Endothelial cell of umbilical vein (primary cell): ENCODE results near the gene CEBPB. TPM values are rescaled to one million over a fixed set of nuclear protein-coding genes. Genes with fewer than 3 reads are reported as not detected.

ENCODE experiments used
- BruUV-seq: library from RNA; stranded (reverse); fragments of 400-500 nt; replicated peaks from 2 replicates; lab custom pipeline; 2021; lab: Mats Ljungman, UMichigan
- CTCF ChIA-PET: fragments of 300-600, 350-600 bp; sonication (Branson Sonifier 250); formaldehyde crosslinking; loops from one replicate; lab custom pipeline; 2021; ENCODE audit warnings: antibody characterized with exemption, inconsistent platforms; lab: Charles Lee
- POLR2A ChIA-PET: fragments of 300-600, 350-600 bp; sonication (Branson Sonifier 250); formaldehyde crosslinking; loops from one replicate; lab custom pipeline; 2021; ENCODE audit warnings: antibody characterized with exemption, inconsistent platforms; lab: Charles Lee
- DNase-seq: peaks from one replicate; pipeline ENCODE4 v3.0.0-alpha.2; 2011; ENCODE audit warnings: low read depth, low spot score
- FAIRE-seq: peaks from 2 replicates; lab custom pipeline; 2011; peaks lifted over from hg19 to GRCh38; lab: Jason Lieb, UNC
- H2AFZ ChIP-seq: 2 replicates; pipeline ENCODE4 v1.6.0; 2012; ENCODE audit warnings: low read depth, low read length, control low read depth, inconsistent platforms
- H3K27ac ChIP-seq: 2 replicates; pipeline ENCODE4 v1.5.1; 2011; ENCODE audit warnings: low read depth, mild to moderate bottlenecking, control low read depth, low read length, moderate library complexity; ENCODE audit not compliant: insufficient read depth
- H3K27me3 ChIP-seq, 2 experiments: 2 replicates each; pipeline versions ENCODE4 v1.6.0 to v1.6.1; 2011; ENCODE audit warnings: low read length in 2 of 2, mixed read lengths in 1 of 2; ENCODE audit not compliant: control insufficient read depth in 2 of 2, insufficient read depth in 2 of 2
- H3K36me3 ChIP-seq, 2 experiments: 2 replicates in 1 of 2; 3 replicates in 1 of 2; pipeline ENCODE4 v1.5.1; 2011; ENCODE audit warnings: low read length in 2 of 2, mild to moderate bottlenecking in 1 of 2, moderate library complexity in 1 of 2; ENCODE audit not compliant: control insufficient read depth in 2 of 2, insufficient read depth in 2 of 2; ENCODE audit errors: extremely low read depth in 1 of 2
- H3K4me1 ChIP-seq: 3 replicates; pipeline ENCODE4 v1.5.1; 2011; ENCODE audit warnings: mild to moderate bottlenecking, low read length; ENCODE audit not compliant: control insufficient read depth, insufficient read depth; ENCODE audit errors: extremely low read depth
- H3K4me2 ChIP-seq: 2 replicates; pipeline ENCODE4 v1.6.1; 2011; ENCODE audit warnings: low read length, control low read depth, mixed read lengths; ENCODE audit not compliant: insufficient read depth
- H3K4me3 ChIP-seq, 3 experiments: fragments of 200-600 bp in 1 of 3; sonication (generic), shearing (Covaris generic) in 1 of 3; replicated peaks in 1 of 3; 2 replicates each; pipeline ENCODE4 v1.5.1; 2011 to 2016; ENCODE audit warnings: control low read depth in 3 of 3, low read length in 3 of 3, mild to moderate bottlenecking in 2 of 3, inconsistent platforms in 1 of 3, low read depth in 1 of 3, moderate library complexity in 1 of 3; ENCODE audit not compliant: insufficient read depth in 1 of 3
- H3K79me2 ChIP-seq: 2 replicates; pipeline ENCODE4 v1.6.0; 2012; ENCODE audit warnings: low read length, inconsistent platforms; ENCODE audit not compliant: control insufficient read depth, insufficient read depth
- H3K9ac ChIP-seq: replicated peaks from 2 replicates; pipeline ENCODE3; 2011; ENCODE audit warnings: low read length, control low read depth; ENCODE audit not compliant: insufficient read depth; ENCODE audit errors: extremely low read depth
- H3K9me1 ChIP-seq: replicated peaks from 3 replicates; pipeline ENCODE4 v1.6.0; 2011; ENCODE audit warnings: mild to moderate bottlenecking, low read length; ENCODE audit not compliant: control insufficient read depth, insufficient read depth; ENCODE audit errors: extremely low read depth
- H3K9me3 ChIP-seq: replicated peaks from 2 replicates; pipeline ENCODE4 v1.5.1; 2012; ENCODE audit warnings: low read length, inconsistent platforms; ENCODE audit not compliant: control insufficient read depth, insufficient read depth
- H4K20me1 ChIP-seq: replicated peaks from 2 replicates; pipeline ENCODE3; 2011; ENCODE audit warnings: mild to moderate bottlenecking, low read length; ENCODE audit not compliant: control insufficient read depth, insufficient read depth; ENCODE audit errors: extremely low read depth
- FOS ChIP-seq: IDR thresholded peaks from 2 replicates; pipeline ENCODE4 v1.6.1; 2011; ENCODE audit warnings: mild to moderate bottlenecking, low read length, moderate library complexity, borderline replicate concordance; ENCODE audit not compliant: insufficient read depth
- JUN ChIP-seq: IDR thresholded peaks from 2 replicates; pipeline ENCODE4 v1.6.1; 2011; ENCODE audit warnings: borderline replicate concordance, low read depth; ENCODE audit not compliant: insufficient read length, insufficient read depth
- MYC ChIP-seq: IDR thresholded peaks from one replicate; pipeline ENCODE4 v1.6.1; 2011; ENCODE audit warnings: mild to moderate bottlenecking, low read depth, low read length
- POLR2A ChIP-seq: IDR thresholded peaks from 2 replicates; pipeline ENCODE4 v1.6.1; 2012; ENCODE audit warnings: low read depth, mild to moderate bottlenecking, control low read depth, low read length
- POLR2AphosphoS5 ChIP-seq: IDR thresholded peaks from 2 replicates; pipeline ENCODE4 v1.6.1; 2012; ENCODE audit warnings: low read depth, mild to moderate bottlenecking, control low read depth, low read length, moderate library complexity; ENCODE audit not compliant: insufficient read depth
- dilution Hi-C: fragments of 300-500 bp; cut with MboI; formaldehyde crosslinking; loops from one replicate; pipeline ENCODE4 v1.15.0; 2019; ENCODE audit warnings: low sequenced_read_pairs; ENCODE audit not compliant: extremely low pct_ligation_motif_present
- intact Hi-C: fragments of 100-400 bp; cut with micrococcal nuclease; formaldehyde crosslinking; loops from one replicate; pipeline ENCODE4 v1.10.0; 2022
- polyA plus RNA-seq, 4 experiments: library from polyadenylated mRNA; depleted of rRNA in 3 of 4; stranded (reverse) in 3 of 4; unstranded in 1 of 4; fragments of >200 nt; gene quantifications; 2 replicates each; pipeline versions ENCODE4 v1.2.1 to v1.2.3, GENCODE V29; 2011 to 2012; ENCODE audit warnings: missing spikeins in 1 of 4
- total RNA-seq: library from RNA; stranded (reverse); gene quantifications from 2 replicates; pipeline ENCODE4 v1.2.3, GENCODE V29; 2021
- TF ChIP-seq, protein P1 (sequence below): IDR thresholded peaks from 2 replicates; pipeline ENCODE4 v1.6.1; 2011; ENCODE audit not compliant: insufficient read depth, insufficient read length
- TF ChIP-seq, protein P2 (sequence below), 2 donors: IDR thresholded peaks; 1 replicate in 1 of 2; 2 replicates in 1 of 2; pipeline ENCODE4 v1.5.1; 2011; ENCODE audit warnings: low read length in 2 of 2, mild to moderate bottlenecking in 2 of 2, moderate library complexity in 2 of 2, control low read depth in 1 of 2, inconsistent platforms in 1 of 2, low read depth in 1 of 2; ENCODE audit not compliant: insufficient read depth in 1 of 2; ENCODE audit errors: extremely low read depth in 1 of 2

Gene CEBPB
- total and polyA plus RNA-seq, 2 donors (not counting 3 experiments of a cell fraction or from before 2014, with no cell fraction given) = 3.7 to 11.4 TPM

- H3K9me1 ChIP-seq = no peaks in the 10 kb centered on the region
- intact Hi-C loops (no loop called here), dilution Hi-C loops (no loop called here)
- no peak overlapping the region for H3K9ac ChIP-seq
- H3K36me3 ChIP-seq = no peaks in the 10 kb centered on the region
- no peak overlapping the region for H2AFZ ChIP-seq
- H3K4me2 ChIP-seq = no peak overlapping the region
- H3K27me3 ChIP-seq = no peaks in the 10 kb centered on the region
- H3K79me2 ChIP-seq = no peaks in the 10 kb centered on the region
- H3K4me1 ChIP-seq = no peaks in the 10 kb centered on the region
- TF ChIP-seq POLR2AphosphoS5 (no peak), FOS (no peak), POLR2A (no peak), JUN (no peak), MYC (no peak)
- TF ChIP-seq, protein P1, sequence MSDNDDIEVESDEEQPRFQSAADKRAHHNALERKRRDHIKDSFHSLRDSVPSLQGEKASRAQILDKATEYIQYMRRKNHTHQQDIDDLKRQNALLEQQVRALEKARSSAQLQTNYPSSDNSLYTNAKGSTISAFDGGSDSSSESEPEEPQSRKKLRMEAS = no peak
- TF ChIP-seq, protein P2, sequence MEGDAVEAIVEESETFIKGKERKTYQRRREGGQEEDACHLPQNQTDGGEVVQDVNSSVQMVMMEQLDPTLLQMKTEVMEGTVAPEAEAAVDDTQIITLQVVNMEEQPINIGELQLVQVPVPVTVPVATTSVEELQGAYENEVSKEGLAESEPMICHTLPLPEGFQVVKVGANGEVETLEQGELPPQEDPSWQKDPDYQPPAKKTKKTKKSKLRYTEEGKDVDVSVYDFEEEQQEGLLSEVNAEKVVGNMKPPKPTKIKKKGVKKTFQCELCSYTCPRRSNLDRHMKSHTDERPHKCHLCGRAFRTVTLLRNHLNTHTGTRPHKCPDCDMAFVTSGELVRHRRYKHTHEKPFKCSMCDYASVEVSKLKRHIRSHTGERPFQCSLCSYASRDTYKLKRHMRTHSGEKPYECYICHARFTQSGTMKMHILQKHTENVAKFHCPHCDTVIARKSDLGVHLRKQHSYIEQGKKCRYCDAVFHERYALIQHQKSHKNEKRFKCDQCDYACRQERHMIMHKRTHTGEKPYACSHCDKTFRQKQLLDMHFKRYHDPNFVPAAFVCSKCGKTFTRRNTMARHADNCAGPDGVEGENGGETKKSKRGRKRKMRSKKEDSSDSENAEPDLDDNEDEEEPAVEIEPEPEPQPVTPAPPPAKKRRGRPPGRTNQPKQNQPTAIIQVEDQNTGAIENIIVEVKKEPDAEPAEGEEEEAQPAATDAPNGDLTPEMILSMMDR (IDR thresholded peaks at IDR 0.05; ENCODE audit: extremely low read depth in 1 of 2, insufficient read depth in 1 of 2, low read depth in 1 of 2, low read length in 2 of 2) = no peak
- FAIRE-seq (no peak), DNase-seq (no peak)
- no peak overlapping the region for H3K4me3 ChIP-seq
- no peak overlapping the region for H3K27ac ChIP-seq
- POLR2A ChIA-PET = no interaction called here
- no peaks in the 10 kb centered on the region for H4K20me1 ChIP-seq
- no peaks in the 10 kb centered on the region for H3K9me3 ChIP-seq
- CTCF ChIA-PET = interaction anchor here (0.7 kb wide), 1 partner anchor 10 kb away, joined by 3 read pairs; no protein-coding TSS in a partner anchor
- BruUV-seq = no TSS peak
Measured at GRCh38 chr20:50229156-50229607, 38.6 kb downstream of the CEBPB start.
